HAP-1 (cell line): ENCODE data around the gene ADAMTS17.
"Not testable (repeated sequence)": the region's sequence is repeated elsewhere in the genome, so short reads cannot be mapped to it uniquely, and the experiment has no call there.

Experiments used
- DNase-seq, 2 experiments: peaks; one replicate each; pipeline ENCODE4 v3.0.0-alpha.2; 2016 to 2020; ENCODE audit warnings: low spot score in 2 of 2
- H3K27me3 ChIP-seq: fragments of 250-450 bp; sonication (Bioruptor Pico); 2 replicates; pipeline ENCODE4 v1.5.1; 2020; ENCODE audit warnings: low read depth, mild to moderate bottlenecking, moderate library complexity
- H3K36me3 ChIP-seq: fragments of 250-450 bp; sonication (Bioruptor Pico); replicated peaks from 2 replicates; pipeline ENCODE4 v1.5.1; 2020; ENCODE audit warnings: mild to moderate bottlenecking
- H3K4me1 ChIP-seq: fragments of 250-450 bp; sonication (Bioruptor Pico); 2 replicates; pipeline ENCODE4 v1.5.1; 2020; ENCODE audit warnings: mild to moderate bottlenecking
- H3K4me3 ChIP-seq: fragments of 250-450 bp; sonication (Bioruptor Pico); 2 replicates; pipeline ENCODE4 v1.5.1; 2020; ENCODE audit warnings: mild to moderate bottlenecking, moderate library complexity
- H3K9me3 ChIP-seq: fragments of 250-450 bp; sonication (Bioruptor Pico); 2 replicates; pipeline ENCODE4 v1.5.1; 2020; ENCODE audit warnings: mild to moderate bottlenecking, moderate library complexity
- in situ Hi-C: fragments of 300-500 bp; cut with MboI; formaldehyde crosslinking; loops from 3 replicates; pipeline ENCODE4 v1.14.3; 2020; ENCODE audit warnings: low sequenced_read_pairs, inconsistent platforms, mixed read lengths

The ADAMTS17 gene

DNA sequence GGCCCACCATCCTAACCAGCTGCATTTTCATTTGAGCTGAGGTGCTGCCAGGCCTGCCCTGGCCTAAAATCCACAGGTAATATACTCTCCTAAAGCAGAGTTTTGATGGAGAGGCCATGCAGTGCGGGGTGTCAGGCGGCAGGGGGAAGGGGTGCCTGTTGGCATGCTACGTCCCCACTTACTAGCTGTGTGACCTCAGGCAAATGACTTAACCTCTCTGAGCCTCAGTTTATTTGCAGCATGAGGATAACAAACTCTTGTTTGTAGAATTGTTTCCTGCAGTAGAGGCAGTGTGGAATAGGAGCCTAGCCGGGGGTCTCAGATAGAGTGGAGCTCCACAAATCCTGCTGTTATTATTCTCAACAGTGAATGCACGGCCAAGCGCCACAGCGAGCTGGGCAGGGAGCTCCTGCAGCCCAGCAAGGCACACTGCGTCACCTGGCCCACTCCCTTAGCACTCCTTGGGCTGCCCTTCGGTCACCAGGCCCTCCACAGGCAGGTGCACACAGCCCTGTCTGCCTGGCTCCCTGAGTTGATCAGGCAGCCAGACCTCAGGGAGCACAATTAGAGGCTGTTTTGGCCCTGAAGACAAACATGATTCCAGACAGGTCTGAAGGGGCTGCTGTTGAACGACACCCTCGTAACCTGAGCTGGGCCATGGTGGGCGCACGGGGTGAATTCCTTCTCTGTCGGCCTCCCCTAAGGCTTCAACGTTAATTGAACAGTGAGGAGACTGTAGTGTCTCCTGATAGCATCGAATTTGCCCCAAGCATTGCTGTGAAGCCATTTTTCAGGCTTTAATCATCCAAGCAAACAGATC lies 359.7 kb downstream of the ADAMTS17 start:
- no peaks in the 10 kb centered on the region for H3K27me3 ChIP-seq
- H3K9me3 ChIP-seq: no peaks in the 10 kb centered on the region
- H3K4me3 ChIP-seq: no peak overlapping the region
- no peaks in the 10 kb centered on the region for H3K4me1 ChIP-seq
- in situ Hi-C loops: no loop called here
- no peaks in the 10 kb centered on the region for H3K36me3 ChIP-seq
- DNase-seq: no peak

DNA sequence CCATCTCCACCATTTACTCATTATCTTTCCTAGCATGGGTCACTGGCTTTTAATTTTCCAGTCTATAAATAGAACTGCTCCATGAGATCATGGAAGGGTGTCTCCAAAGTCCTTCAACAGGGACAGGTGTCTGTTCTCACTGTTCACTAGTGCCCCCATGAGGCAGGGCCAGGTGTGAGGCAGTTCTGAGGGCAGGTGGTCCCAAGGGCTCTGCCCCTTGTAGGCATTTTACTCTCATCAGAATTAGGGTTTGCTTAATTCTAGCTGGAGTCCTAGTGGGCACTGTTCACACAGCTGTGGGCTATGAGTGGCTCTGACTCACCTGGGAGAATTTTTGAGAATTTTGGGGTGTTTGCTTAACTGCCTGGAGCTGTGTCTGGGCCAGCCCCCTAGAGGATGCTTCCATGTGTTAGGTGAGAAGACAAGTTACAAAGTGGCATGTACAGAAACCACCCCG lies 360.6 kb downstream of the ADAMTS17 start:
- Histone ChIP-seq H3K27me3 (no peaks in the 10 kb centered on the region), H3K36me3 (no peaks in the 10 kb centered on the region), H3K4me3 (no peak overlapping the region), H3K9me3 (no peaks in the 10 kb centered on the region), H3K4me1 (no peaks in the 10 kb centered on the region)
- in situ Hi-C loops: no loop called here
- no peak for DNase-seq

DNA sequence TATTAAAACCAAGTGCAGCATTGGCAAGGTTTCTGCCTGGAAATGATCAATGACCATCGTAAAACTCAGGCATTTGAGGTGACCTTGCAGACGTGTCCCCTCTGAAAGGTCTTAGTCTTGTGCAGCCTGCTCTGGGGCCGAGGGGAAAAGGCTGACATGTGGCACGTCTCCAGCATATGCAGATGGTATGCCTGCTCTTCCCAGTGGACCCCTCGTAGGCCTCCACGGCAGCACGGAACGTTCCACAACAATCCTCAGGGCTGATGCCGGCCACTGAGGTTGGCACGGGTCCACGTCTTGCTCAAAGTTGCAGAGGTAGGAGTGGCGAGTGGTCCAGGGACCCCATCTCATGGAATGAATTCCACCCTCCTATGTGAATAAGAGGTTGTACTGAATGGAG lies 361.0 kb downstream of the ADAMTS17 start:
- H3K4me3 ChIP-seq: no peak overlapping the region
- H3K27me3 ChIP-seq: no peaks in the 10 kb centered on the region
- no peaks in the 10 kb centered on the region for H3K36me3 ChIP-seq
- in situ Hi-C loops: no loop called here
- H3K9me3 ChIP-seq: no peaks in the 10 kb centered on the region
- no peak for DNase-seq
- H3K4me1 ChIP-seq: no peaks in the 10 kb centered on the region

DNA sequence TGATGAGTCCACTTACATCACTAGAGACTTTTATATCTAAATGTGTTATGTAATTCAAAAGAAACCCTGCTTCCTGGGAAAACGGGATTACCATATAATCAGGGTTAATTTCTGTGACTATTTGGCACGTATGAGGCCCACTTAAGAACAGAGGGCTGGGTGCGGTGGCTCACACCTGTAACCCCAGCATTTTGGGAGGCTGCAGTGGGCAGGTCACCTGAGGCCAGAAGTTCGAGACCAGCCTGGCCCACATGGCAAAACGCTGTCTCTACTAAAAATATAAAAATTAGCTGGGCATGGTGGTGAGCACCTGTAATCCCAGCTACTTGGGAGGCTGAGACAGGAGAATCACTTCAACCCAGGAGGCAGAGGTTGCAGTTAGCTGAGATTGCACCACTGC lies 361.9 kb downstream of the ADAMTS17 start:
- H3K27me3 ChIP-seq, H3K4me1 ChIP-seq, H3K4me3 ChIP-seq, H3K36me3 ChIP-seq, DNase-seq, H3K9me3 ChIP-seq, in situ Hi-C loops: not testable (repeated sequence)

DNA sequence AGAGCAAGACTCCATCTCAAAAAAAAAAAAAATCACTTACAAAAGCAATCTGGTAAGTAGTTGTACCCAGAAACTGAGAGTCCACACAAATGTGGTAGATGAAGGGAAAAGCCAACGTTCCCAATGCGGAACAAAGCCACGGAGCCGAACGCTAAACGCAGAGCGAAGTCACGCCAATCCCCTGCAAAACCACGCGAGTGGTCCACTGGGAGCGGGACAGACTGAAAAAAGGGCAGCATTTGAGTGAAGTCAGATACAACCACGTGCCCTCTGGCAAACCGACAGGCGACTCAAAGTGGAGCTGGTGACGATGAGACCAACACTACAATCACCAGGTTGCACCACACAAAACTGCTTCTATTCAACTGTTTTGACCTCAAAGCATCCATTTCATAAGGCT lies 362.4 kb downstream of the ADAMTS17 start:
- H3K36me3 ChIP-seq: no peaks in the 10 kb centered on the region

DNA sequence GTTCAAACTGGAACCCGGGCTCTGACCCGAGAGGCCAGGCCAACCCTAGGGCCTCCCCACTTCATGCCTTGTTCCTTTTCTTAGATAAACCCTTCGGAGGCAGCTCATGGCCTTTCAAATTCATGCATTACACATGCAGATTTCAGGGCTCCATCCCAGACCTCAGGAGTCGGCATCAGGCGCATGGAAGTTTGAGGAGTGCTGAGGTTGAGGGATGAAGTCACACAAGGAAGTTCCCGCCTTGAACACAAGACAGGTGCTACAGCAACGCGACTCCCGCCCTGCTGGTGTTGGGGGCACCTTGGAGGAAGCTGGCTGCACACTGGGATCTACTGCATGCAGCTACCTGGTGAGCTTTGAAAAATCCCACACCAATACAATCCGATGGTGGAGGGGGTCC lies 363.3 kb downstream of the ADAMTS17 start:
- Histone ChIP-seq H3K36me3 (no peaks in the 10 kb centered on the region), H3K4me1 (no peaks in the 10 kb centered on the region), H3K27me3 (no peaks in the 10 kb centered on the region), H3K9me3 (no peaks in the 10 kb centered on the region), H3K4me3 (no peak overlapping the region)
- in situ Hi-C loops: no loop called here
- no peak for DNase-seq

More for the DNA sequence above, 362.4 kb downstream of the ADAMTS17 start:
- DNase-seq: no peak
- Histone ChIP-seq H3K4me3 (no peak overlapping the region), H3K4me1 (no peaks in the 10 kb centered on the region), H3K9me3 (no peaks in the 10 kb centered on the region), H3K27me3 (no peaks in the 10 kb centered on the region)
- in situ Hi-C loops: no loop called here

DNA sequence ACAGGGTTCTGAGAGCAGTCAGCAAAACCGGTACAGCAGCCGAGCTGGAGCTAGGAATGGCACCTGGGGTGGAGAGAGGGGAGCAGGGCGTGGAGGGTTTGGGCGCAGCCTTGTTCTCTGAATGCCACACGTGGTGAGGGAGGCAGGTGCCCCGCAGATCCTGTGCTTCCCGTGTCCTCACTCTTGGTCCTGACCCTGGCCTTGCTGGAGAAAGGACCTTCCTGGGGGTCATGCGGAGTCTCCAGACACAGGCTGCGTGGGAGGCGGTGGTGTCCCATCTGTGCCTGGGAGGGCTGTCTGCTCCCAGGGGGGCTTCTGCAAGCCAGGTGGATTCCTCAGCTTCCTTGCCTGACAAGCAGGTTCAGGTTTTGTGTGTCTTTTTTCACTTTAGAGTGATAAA lies 363.8 kb downstream of the ADAMTS17 start:
- Histone ChIP-seq H3K4me1 (no peaks in the 10 kb centered on the region), H3K9me3 (no peaks in the 10 kb centered on the region), H3K27me3 (no peaks in the 10 kb centered on the region), H3K36me3 (no peaks in the 10 kb centered on the region), H3K4me3 (no peak overlapping the region)
- in situ Hi-C loops: no loop called here
- no peak for DNase-seq

DNA sequence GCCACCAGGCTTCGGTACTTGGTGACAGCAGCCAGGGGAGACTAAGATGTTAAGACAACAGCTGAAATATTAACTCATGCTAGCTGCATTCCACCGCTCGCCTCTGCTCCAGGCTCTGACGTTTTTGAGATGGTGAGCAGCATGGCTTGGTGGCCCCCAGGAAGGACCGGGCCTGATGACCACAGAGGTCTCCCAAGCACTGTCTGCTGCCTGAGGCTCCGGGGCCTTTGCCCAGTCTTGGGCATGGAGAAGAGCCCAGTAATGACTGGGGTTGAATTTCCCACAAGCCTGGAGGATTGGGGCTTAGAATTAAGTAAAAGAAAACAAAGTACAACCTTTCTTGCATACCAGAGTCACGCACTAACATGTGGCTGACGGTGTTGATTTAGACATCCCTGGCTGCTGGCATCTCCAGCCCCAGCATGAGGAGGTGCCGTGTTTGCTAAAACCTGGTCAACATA lies 364.9 kb downstream of the ADAMTS17 start:
- no peak for DNase-seq
- Histone ChIP-seq H3K36me3 (no peaks in the 10 kb centered on the region), H3K4me1 (no peaks in the 10 kb centered on the region), H3K27me3 (no peaks in the 10 kb centered on the region), H3K4me3 (no peak overlapping the region), H3K9me3 (no peaks in the 10 kb centered on the region)
- in situ Hi-C loops: no loop called here

DNA sequence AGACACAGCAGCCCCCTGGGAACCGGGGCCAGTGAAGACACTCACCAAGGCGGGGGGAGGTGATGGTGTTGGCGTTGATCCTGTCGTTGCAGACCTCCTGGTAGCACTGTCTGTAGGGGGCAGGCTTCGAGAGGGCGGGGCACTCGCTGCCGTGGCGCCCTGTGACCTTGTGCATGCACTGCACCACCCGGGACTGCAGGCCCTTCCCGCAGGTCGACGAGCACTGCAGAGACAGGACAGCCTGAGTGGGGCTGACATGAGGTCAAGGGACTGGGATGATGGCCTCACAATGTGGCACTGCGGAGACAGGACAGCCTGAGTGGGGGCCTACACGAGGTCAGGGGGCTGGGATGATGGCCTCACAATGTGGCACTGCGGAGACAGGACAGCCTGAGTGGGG lies 365.8 kb downstream of the ADAMTS17 start:
- Histone ChIP-seq H3K27me3 (no peaks in the 10 kb centered on the region), H3K9me3 (no peaks in the 10 kb centered on the region), H3K36me3 (no peaks in the 10 kb centered on the region), H3K4me3 (no peak overlapping the region), H3K4me1 (no peaks in the 10 kb centered on the region)
- in situ Hi-C loops: no loop called here
- DNase-seq: no peak

DNA sequence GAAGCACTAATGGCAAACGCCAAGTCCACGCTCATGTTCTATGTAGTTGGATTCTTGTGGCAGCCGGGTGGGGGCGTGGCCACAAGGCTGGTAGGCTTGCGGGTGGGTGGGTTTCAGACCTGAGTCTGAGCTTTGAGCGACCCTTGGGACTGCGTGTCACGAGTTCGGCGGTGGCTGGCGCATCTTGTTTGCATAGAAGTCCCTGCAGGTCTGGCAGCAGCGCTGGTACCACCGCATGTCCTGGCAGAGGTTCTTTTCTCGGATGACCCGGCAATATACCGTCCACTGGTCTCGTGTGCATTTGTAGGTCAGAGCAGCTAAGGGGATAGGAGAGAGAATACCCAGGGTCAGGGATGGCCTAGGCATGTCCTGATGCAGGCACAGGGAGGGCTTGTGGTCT lies 367.5 kb downstream of the ADAMTS17 start:
- no peak for DNase-seq
- no peaks in the 10 kb centered on the region for H3K36me3 ChIP-seq
- no peak overlapping the region for H3K4me3 ChIP-seq
- no peaks in the 10 kb centered on the region for H3K9me3 ChIP-seq
- in situ Hi-C loops: no loop called here
- no peaks in the 10 kb centered on the region for H3K4me1 ChIP-seq
- no peaks in the 10 kb centered on the region for H3K27me3 ChIP-seq

DNA sequence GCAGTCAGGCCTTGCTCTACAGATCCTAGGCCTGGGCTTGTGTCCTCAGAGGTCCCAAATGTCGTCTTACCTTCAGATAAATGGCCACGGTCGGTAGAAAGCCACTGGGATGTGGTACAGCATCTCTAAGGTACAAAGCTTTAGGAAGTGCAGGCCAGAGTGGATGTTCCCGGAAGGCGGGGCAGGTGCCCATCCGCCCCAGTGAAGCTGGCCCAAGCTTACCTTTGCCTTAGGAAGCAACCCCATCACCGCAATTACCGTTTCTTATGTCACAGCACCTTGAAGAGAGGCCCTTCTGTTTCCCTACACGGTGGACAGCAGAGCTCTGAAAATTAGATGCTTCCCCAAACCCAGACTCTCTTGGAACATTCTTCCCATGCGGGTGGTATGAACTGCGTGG lies 368.4 kb downstream of the ADAMTS17 start:
- Histone ChIP-seq H3K36me3 (no peaks in the 10 kb centered on the region), H3K4me1 (no peaks in the 10 kb centered on the region), H3K4me3 (no peak overlapping the region), H3K27me3 (no peaks in the 10 kb centered on the region), H3K9me3 (no peaks in the 10 kb centered on the region)
- no peak for DNase-seq
- in situ Hi-C loops: no loop called here

DNA sequence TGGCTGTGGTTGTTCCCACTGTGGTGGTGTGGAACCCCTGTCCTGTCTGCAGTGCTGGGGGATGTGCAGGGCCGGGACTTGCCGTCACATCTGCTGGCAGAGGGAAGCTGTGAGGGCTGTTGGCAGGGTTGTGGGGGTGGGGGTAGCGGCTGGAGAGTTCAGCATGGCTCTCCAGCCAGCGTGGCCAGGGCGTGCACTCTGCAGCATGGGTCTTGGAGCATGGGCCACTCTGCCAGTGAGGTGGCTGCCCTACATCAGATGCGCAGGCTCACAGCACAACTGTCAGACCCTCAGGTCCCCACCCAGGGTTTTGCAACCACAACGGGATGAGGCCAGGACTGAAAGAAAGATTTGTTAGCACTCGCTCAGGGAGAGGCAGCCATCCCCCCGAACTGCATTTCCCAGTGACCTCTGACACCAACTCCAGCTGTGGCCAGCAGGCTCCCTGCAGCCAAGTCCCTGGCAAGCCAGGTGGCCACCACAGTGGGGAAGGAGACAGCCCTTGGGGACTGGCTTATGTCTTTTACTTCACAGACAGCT lies 370.8 kb downstream of the ADAMTS17 start:
- no peak for DNase-seq
- H3K4me1 ChIP-seq: no peaks in the 10 kb centered on the region
- no peaks in the 10 kb centered on the region for H3K27me3 ChIP-seq
- no peaks in the 10 kb centered on the region for H3K9me3 ChIP-seq
- in situ Hi-C loops: no loop called here
- H3K4me3 ChIP-seq: no peak overlapping the region
- H3K36me3 ChIP-seq: no peaks in the 10 kb centered on the region

DNA sequence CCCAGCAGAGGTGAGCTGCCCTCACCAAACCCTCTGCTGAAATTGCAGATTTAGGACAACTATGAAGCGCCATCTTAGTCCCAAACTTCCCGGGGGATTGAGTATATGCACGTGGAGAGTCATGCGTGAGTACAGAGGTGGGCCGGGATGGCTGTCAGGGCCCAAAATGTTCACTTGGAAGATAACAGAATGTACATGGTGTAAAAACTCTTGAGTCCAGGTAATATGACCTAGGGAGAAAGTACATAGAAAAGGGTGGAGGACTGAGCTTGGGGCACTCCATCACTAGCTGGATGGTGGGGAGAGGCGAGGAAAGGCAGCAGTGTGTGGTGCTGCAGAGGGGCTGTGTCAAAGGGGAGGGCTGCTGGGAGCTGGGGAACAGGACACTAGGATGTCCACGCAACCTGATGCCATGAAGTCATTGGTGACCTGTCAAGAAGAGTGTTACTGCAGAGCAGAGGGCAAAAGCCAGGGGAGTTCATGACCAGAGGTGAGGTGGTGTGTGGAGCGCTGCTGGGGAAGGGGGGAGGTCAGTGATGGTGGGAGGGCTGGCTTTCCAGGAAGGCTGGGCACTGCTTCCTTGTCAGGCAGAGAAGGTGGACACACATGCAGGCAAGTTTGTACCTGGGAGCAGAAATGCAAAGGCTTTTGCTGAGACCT lies 372.4 kb downstream of the ADAMTS17 start:
- Histone ChIP-seq H3K4me1 (no peaks in the 10 kb centered on the region), H3K36me3 (no peaks in the 10 kb centered on the region), H3K4me3 (no peak overlapping the region), H3K9me3 (no peaks in the 10 kb centered on the region), H3K27me3 (no peaks in the 10 kb centered on the region)
- DNase-seq: no peak
- in situ Hi-C loops: no loop called here

DNA sequence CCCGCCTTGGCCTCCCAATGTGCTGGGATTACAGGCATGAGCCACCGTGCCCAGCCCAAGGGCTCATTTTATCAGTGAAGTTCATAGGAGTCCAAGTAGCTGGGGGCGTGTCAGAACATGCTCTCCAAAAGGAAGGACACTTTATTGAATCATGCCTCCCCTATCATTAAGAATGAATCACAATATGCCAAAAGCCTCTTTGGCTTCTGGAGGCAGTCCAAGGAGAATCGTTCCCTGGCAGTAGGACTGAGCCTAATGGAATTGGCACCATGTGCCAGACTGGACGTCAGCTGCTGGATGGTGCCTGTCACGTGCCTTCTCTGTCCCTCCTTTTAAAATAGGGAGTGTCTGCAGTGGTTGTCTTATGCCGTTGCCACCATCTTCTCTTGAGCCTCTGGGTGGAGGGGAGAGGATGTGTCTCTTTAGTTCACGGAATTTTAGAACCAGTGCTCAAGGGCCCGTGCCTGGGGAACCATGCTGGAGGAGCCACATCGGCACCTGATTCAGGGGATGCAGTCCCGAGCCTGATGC lies 373.9 kb downstream of the ADAMTS17 start:
- Histone ChIP-seq H3K36me3 (no peaks in the 10 kb centered on the region), H3K27me3 (no peaks in the 10 kb centered on the region), H3K9me3 (no peaks in the 10 kb centered on the region), H3K4me3 (no peak overlapping the region), H3K4me1 (no peaks in the 10 kb centered on the region)
- DNase-seq: no peak
- in situ Hi-C loops: no loop called here
